Measurements from ENCODE around the gene FCMR. TPM values are rescaled to one million over a fixed set of nuclear protein-coding genes. Genes with fewer than 3 reads are reported as not detected.
"Not testable (repeated sequence)": the region's sequence is repeated elsewhere in the genome, so short reads cannot be mapped to it uniquely, and the experiment has no call there.

The FCMR gene
- total and polyA plus RNA-seq, 4 donors = 0.28 to 4.0 (median 2.3) TPM

GRCh38 chr1:206931709-206932108, 10.0 kb upstream of the FCMR start:
- H3K4me1 ChIP-seq (ENCODE audit: control insufficient read depth in 1 of 2, insufficient read depth in 2 of 2, low read length in 2 of 2) = no peaks in the 10 kb centered on the region
- ATAC-seq (ENCODE audit: low FRiP score) (no peak), DNase-seq (peak in 1 of 2 donors; percentile 7)
- no peak overlapping the region for H3K4me3 ChIP-seq (ENCODE audit: low read length in 2 of 2)
- no peaks in the 10 kb centered on the region for H3K27me3 ChIP-seq (ENCODE audit: control insufficient read depth in 1 of 2, insufficient read depth in 2 of 2, low read length in 1 of 2)
- no peaks in the 10 kb centered on the region for H3K36me3 ChIP-seq (ENCODE audit: control insufficient read depth in 1 of 2, insufficient read depth in 2 of 2, low read length in 1 of 2)
- H3K9me3 ChIP-seq (ENCODE audit: control insufficient read depth, low read length) = no peaks in the 10 kb centered on the region
- H3K27ac ChIP-seq (ENCODE audit: low read depth in 1 of 2, low read length in 2 of 2) = no peak overlapping the region
- WGBS, 2 donors = 77 to 84% methylated on average over 6 of the region's 6 CpGs
- intact Hi-C loops (cut with DNase I) = no loop called here

GRCh38 chr1:206930210-206930798, 8.6 kb upstream of the FCMR start:
- intact Hi-C loops (cut with DNase I) = no loop called here
- no peaks in the 10 kb centered on the region for H3K36me3 ChIP-seq (ENCODE audit: control insufficient read depth in 1 of 2, insufficient read depth in 2 of 2, low read length in 1 of 2)
- no peaks in the 10 kb centered on the region for H3K9me3 ChIP-seq (ENCODE audit: control insufficient read depth, low read length)
- peak in 1 of 2 donors; percentile 72 for DNase-seq
- H3K27me3 ChIP-seq (ENCODE audit: control insufficient read depth in 1 of 2, insufficient read depth in 2 of 2, low read length in 1 of 2) = no peaks in the 10 kb centered on the region
- no peak for ATAC-seq (ENCODE audit: low FRiP score)
- 75 to 79% methylated on average over 17 of the region's 17 CpGs for WGBS, 2 donors
- H3K4me3 ChIP-seq (ENCODE audit: low read length in 2 of 2) = no peak overlapping the region
- no peak overlapping the region for H3K27ac ChIP-seq (ENCODE audit: low read depth in 1 of 2, low read length in 2 of 2)
- no peaks in the 10 kb centered on the region for H3K4me1 ChIP-seq (ENCODE audit: control insufficient read depth in 1 of 2, insufficient read depth in 2 of 2, low read length in 2 of 2)

GRCh38 chr1:206929524-206929923, 7.8 kb upstream of the FCMR start:
- no peaks in the 10 kb centered on the region for H3K4me1 ChIP-seq (ENCODE audit: control insufficient read depth in 1 of 2, insufficient read depth in 2 of 2, low read length in 2 of 2)
- H3K27ac ChIP-seq (ENCODE audit: low read depth in 1 of 2, low read length in 2 of 2) = no peak overlapping the region
- no peaks in the 10 kb centered on the region for H3K27me3 ChIP-seq (ENCODE audit: control insufficient read depth in 1 of 2, insufficient read depth in 2 of 2, low read length in 1 of 2)
- DNase-seq (no peak), ATAC-seq (ENCODE audit: low FRiP score) (no peak)
- 88 to 91% methylated on average over 6 of the region's 6 CpGs for WGBS, 2 donors
- intact Hi-C loops (cut with DNase I) = no loop called here
- no peaks in the 10 kb centered on the region for H3K36me3 ChIP-seq (ENCODE audit: control insufficient read depth in 1 of 2, insufficient read depth in 2 of 2, low read length in 1 of 2)
- H3K4me3 ChIP-seq (ENCODE audit: low read length in 2 of 2) = no peak overlapping the region
- H3K9me3 ChIP-seq (ENCODE audit: control insufficient read depth, low read length) = no peaks in the 10 kb centered on the region

GRCh38 chr1:206926286-206926685, 4.5 kb upstream of the FCMR start:
- DNase-seq = peak in 1 of 2 donors; percentile 27

GRCh38 chr1:206925106-206925736, 3.5 kb upstream of the FCMR start:
- no peaks in the 10 kb centered on the region for H3K9me3 ChIP-seq (ENCODE audit: control insufficient read depth, low read length)
- no peaks in the 10 kb centered on the region for H3K36me3 ChIP-seq (ENCODE audit: control insufficient read depth in 1 of 2, insufficient read depth in 2 of 2, low read length in 1 of 2)
- DNase-seq (peak; percentile 73 to 83), ATAC-seq (ENCODE audit: low FRiP score) (no peak)
- H3K4me1 ChIP-seq (ENCODE audit: control insufficient read depth in 1 of 2, insufficient read depth in 2 of 2, low read length in 2 of 2) = no peaks in the 10 kb centered on the region
- H3K27me3 ChIP-seq (ENCODE audit: control insufficient read depth in 1 of 2, insufficient read depth in 2 of 2, low read length in 1 of 2) = no peaks in the 10 kb centered on the region
- WGBS, 2 donors = 79 to 81% methylated on average over 11 of the region's 11 CpGs
- intact Hi-C loops (cut with DNase I) = no loop called here
- no peak overlapping the region for H3K27ac ChIP-seq (ENCODE audit: low read depth in 1 of 2, low read length in 2 of 2)
- H3K4me3 ChIP-seq (ENCODE audit: low read length in 2 of 2) = no peak overlapping the region

More at GRCh38 chr1:206926286-206926685, 4.5 kb upstream of the FCMR start:
- ATAC-seq (ENCODE audit: low FRiP score) = no peak
- Histone ChIP-seq H3K27ac (ENCODE audit: low read depth in 1 of 2, low read length in 2 of 2) (no peak overlapping the region), H3K4me1 (ENCODE audit: control insufficient read depth in 1 of 2, insufficient read depth in 2 of 2, low read length in 2 of 2) (no peaks in the 10 kb centered on the region), H3K27me3 (ENCODE audit: control insufficient read depth in 1 of 2, insufficient read depth in 2 of 2, low read length in 1 of 2) (no peaks in the 10 kb centered on the region), H3K36me3 (ENCODE audit: control insufficient read depth in 1 of 2, insufficient read depth in 2 of 2, low read length in 1 of 2) (no peaks in the 10 kb centered on the region), H3K9me3 (ENCODE audit: control insufficient read depth, low read length) (no peaks in the 10 kb centered on the region), H3K4me3 (ENCODE audit: low read length in 2 of 2) (no peak overlapping the region)
- 91 to 96% methylated on average over 2 of the region's 2 CpGs for WGBS, 2 donors
- intact Hi-C loops (cut with DNase I) = no loop called here

GRCh38 chr1:206924592-206925105, 2.9 kb upstream of the FCMR start:
- 79 to 83% methylated on average over 8 of the region's 8 CpGs for WGBS, 2 donors
- intact Hi-C loops (cut with DNase I) = no loop called here
- Histone ChIP-seq H3K27me3 (ENCODE audit: control insufficient read depth in 1 of 2, insufficient read depth in 2 of 2, low read length in 1 of 2) (no peaks in the 10 kb centered on the region), H3K4me3 (ENCODE audit: low read length in 2 of 2) (no peak overlapping the region), H3K36me3 (ENCODE audit: control insufficient read depth in 1 of 2, insufficient read depth in 2 of 2, low read length in 1 of 2) (no peaks in the 10 kb centered on the region), H3K27ac (ENCODE audit: low read depth in 1 of 2, low read length in 2 of 2) (no peak overlapping the region), H3K9me3 (ENCODE audit: control insufficient read depth, low read length) (no peaks in the 10 kb centered on the region), H3K4me1 (ENCODE audit: control insufficient read depth in 1 of 2, insufficient read depth in 2 of 2, low read length in 2 of 2) (no peaks in the 10 kb centered on the region)
- ATAC-seq (ENCODE audit: low FRiP score) = no peak
- DNase-seq = peak in 1 of 2 donors; percentile 34

GRCh38 chr1:206923961-206924557, 2.3 kb upstream of the FCMR start:
- H3K36me3 ChIP-seq (ENCODE audit: control insufficient read depth in 1 of 2, insufficient read depth in 2 of 2, low read length in 1 of 2); H3K9me3 ChIP-seq (ENCODE audit: control insufficient read depth, low read length); H3K4me3 ChIP-seq (ENCODE audit: low read length in 2 of 2); H3K27ac ChIP-seq (ENCODE audit: low read depth in 1 of 2, low read length in 2 of 2); H3K4me1 ChIP-seq (ENCODE audit: control insufficient read depth in 1 of 2, insufficient read depth in 2 of 2, low read length in 2 of 2); H3K27me3 ChIP-seq (ENCODE audit: control insufficient read depth in 1 of 2, insufficient read depth in 2 of 2, low read length in 1 of 2); intact Hi-C loops (cut with DNase I): not testable (repeated sequence)
- 97 to 98% methylated on average over 4 of the region's 4 CpGs for WGBS, 2 donors
- DNase-seq = peak in 1 of 2 donors; percentile 26
- peak; percentile 75 for ATAC-seq (ENCODE audit: low FRiP score)

- Histone ChIP-seq H3K9me3 (ENCODE audit: control insufficient read depth, low read length) (no peaks in the 10 kb centered on the region), H3K4me1 (ENCODE audit: control insufficient read depth in 1 of 2, insufficient read depth in 2 of 2, low read length in 2 of 2) (no peaks in the 10 kb centered on the region), H3K27ac (ENCODE audit: low read depth in 1 of 2, low read length in 2 of 2) (no peak overlapping the region), H3K4me3 (ENCODE audit: low read length in 2 of 2) (no peak overlapping the region), H3K27me3 (ENCODE audit: control insufficient read depth in 1 of 2, insufficient read depth in 2 of 2, low read length in 1 of 2) (no peaks in the 10 kb centered on the region), H3K36me3 (ENCODE audit: control insufficient read depth in 1 of 2, insufficient read depth in 2 of 2, low read length in 1 of 2) (no peaks in the 10 kb centered on the region)
- DNase-seq (peak; percentile 65 to 67), ATAC-seq (ENCODE audit: low FRiP score) (no peak)
- intact Hi-C loops (cut with DNase I) = no loop called here
- WGBS, 2 donors = 75 to 83% methylated on average over 12 of the region's 12 CpGs
These were observed 1.5 kb upstream of the FCMR start for GRCh38 chr1:206923009-206923960.

All from aorta (tissue), 5 donors.